ENCODE measurements around the gene F13A1.

The F13A1 gene

GRCh38 chr6:6332811-6333244 lies 12.4 kb upstream of the F13A1 start:
- no peak for TF ChIP-seq CTCF (IDR thresholded peaks at IDR 0.05; ENCODE audit: extremely low read depth, missing control alignments)
- peak; percentile 34 for DNase-seq (ENCODE audit: low spot score)

DNA sequence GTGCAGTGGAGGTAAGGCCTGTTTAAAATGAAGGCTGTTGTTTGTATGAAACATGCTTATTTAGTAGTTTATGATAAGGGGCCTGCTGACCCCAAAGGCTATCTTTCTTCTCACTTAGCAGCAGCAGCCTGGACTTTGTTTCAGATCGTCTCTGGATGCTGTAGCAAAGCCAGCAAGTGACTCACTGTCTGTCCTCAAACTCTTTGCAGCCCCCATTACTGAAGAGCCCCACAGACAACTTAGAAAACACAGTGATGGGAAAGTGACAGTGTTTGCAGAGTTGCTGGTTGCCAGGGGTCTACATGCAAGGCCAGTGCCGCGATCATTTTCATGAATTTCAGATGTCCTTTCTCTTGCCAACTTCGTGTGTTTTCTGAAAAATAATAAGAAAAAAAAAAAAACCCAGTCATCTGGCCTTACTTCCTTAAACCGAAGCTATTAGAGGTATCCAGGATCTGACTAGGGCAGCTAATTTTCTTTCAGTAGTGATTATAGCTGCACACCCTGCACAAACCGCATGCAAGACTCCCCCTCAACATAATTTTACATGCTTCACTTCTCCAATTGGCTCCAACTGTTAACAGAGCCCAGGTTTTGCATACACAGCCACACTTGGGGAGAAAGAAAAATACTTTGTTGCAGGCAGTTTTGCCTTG lies 11.6 kb upstream of the F13A1 start:
- no peak for TF ChIP-seq CTCF (IDR thresholded peaks at IDR 0.05; ENCODE audit: extremely low read depth, missing control alignments)
- peak; percentile 43 for DNase-seq (ENCODE audit: low spot score)

DNA sequence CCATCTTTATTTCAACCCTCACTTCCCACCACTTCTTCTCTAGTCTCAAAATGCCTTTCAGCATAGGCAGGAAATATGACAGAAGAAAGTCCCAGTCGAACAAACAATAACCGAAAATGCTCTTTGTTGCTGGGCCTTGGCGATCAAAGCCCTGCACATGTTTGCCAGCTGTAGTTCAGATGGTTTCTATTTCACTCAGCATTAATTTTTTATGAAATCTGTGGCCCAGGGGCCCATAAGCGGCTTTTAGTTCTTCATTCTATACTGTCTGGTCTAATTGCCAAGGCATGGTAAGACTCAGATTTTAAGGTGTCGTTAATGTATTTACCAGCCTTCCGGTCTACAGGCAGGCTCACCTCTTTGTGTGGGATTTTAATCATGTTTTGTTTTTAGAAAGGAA lies 10.9 kb upstream of the F13A1 start:
- no peak for TF ChIP-seq CTCF (IDR thresholded peaks at IDR 0.05; ENCODE audit: extremely low read depth, missing control alignments)
- DNase-seq (ENCODE audit: low spot score), result peak; percentile 67

DNA sequence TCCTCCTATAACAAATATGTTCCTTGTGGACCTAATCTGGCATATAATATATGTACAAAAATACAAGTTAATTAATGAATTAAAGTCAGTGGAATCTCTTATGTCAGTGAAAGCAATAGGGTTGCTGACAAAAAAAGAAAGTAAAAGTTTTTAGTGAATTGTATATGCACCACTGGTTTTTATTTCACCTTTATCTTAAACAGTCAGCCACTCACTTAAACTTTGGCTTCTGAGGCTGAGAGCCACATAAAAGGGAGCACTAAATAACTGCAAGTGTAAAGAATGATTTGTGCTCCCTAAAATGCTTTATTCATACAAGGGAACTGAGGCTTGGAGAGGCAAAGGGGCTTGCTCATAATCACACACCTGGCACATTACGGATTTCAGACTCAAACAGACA lies 9.9 kb upstream of the F13A1 start:
- DNase-seq (ENCODE audit: low spot score), result peak; percentile 20
- no peak for TF ChIP-seq CTCF (IDR thresholded peaks at IDR 0.05; ENCODE audit: extremely low read depth, missing control alignments)

DNA sequence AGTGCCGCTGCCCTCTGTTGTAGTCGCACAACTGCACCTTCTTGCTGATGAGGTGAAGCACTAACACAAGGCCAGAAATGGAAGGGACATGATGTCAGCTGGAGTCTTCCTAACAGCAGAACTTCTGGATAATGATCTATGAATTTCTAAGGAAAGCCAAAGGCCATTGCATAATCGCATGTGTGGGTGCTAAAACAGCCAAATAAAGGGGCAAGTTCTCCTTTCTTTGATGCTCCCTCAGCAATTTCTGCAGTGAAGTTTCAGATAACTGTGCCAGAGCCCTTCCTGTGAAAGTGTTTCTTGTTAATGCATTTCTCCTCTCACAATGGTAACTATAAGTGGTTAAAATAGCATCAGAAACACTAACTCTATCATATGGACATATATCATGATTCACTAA lies 8.0 kb upstream of the F13A1 start:
- no peak for TF ChIP-seq CTCF (IDR thresholded peaks at IDR 0.05; ENCODE audit: extremely low read depth, missing control alignments)
- DNase-seq (ENCODE audit: low spot score), result no peak

- TF ChIP-seq CTCF (IDR thresholded peaks at IDR 0.05; ENCODE audit: extremely low read depth, missing control alignments), result no peak
- DNase-seq (ENCODE audit: low spot score), result no peak
Observed at GRCh38 chr6:6323352-6323751, 2.9 kb upstream of the F13A1 start.

DNA sequence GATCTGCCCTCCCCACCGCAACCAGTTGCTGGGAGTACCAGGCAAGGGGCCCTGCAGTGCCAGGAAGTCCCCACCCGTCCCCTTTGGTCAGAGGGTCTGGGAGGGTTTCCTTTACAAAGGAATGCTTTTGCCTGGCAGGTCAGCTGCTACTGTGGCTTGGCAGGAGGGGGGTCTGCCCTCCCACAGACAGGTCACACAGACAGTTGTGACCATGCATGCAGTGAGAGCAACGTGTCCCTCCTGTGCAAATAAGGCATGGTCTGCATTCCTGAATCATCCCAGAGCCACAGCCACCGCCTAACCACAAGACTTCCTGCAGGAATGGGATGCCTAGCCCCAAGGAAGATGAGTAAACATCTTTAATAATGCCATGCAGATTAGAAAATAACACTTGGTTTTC lies 439 bp upstream of the F13A1 start:
- DNase-seq (ENCODE audit: low spot score), result no peak

More for the DNA sequence above, 439 bp upstream of the F13A1 start:
- no peak for TF ChIP-seq CTCF (IDR thresholded peaks at IDR 0.05; ENCODE audit: extremely low read depth, missing control alignments)
